ENCODE results near the gene OR52N1. TPM values are rescaled to one million over a fixed set of nuclear protein-coding genes. Genes with fewer than 3 reads are reported as not detected.

OR52N1 gene
- total and polyA plus RNA-seq, 9 of the 15 experiments (the other 6 are each of a cell fraction or from before 2014, with no cell fraction given) = not detected

GRCh38 chr11:5837695-5838094 is 46.6 kb upstream of the OR52N1 start (continued):
- no peak for TF ChIP-seq ELF4 (CRISPR knock-in tag; IDR thresholded peaks at IDR 0.05)
- TF ChIP-seq U2AF1 (optimal IDR thresholded peaks at IDR 0.05; ENCODE audit: low read depth, low read length) = no peak
- TF ChIP-seq KLF10 (CRISPR knock-in tag; IDR thresholded peaks at IDR 0.05) = no peak

GRCh38 chr11:5833446-5833845 is 42.4 kb upstream of the OR52N1 start:
- 0 out of 5 replicates have a peak, but pooled peaks cover 0 to 4% of the 10 kb centered on the region in 2 experiments for H3K27me3 ChIP-seq (ENCODE audit: control insufficient read depth in 2 of 2, insufficient read depth in 2 of 2, low read length in 2 of 2)
- POLR2A ChIA-PET = no interaction called here
- in situ Hi-C loops (cut with MboI) = no loop called here

More at GRCh38 chr11:5833446-5833845, 42.4 kb upstream of the OR52N1 start:
- WGBS (ENCODE audit: insufficient coverage, low coverage, missing lambda C conversion rate) = 6% methylated on average over 2 of the region's 2 CpGs
- Histone ChIP-seq H3K4me2 (ENCODE audit: insufficient read depth, low read length) (no peak overlapping the region), H3K27ac (ENCODE audit: extremely low read depth, low read depth, low read length) (no peak overlapping the region), H3K79me2 (ENCODE audit: control insufficient read depth, insufficient read depth, low read length) (no peaks in the 10 kb centered on the region), H3K9me3 (replicated peaks; ENCODE audit: control insufficient read depth, insufficient read depth, low read depth, low read length) (no peaks in the 10 kb centered on the region), H3K36me3 (ENCODE audit: control insufficient read depth, insufficient read depth, low read length) (no peaks in the 10 kb centered on the region), H4K20me1 (replicated peaks; ENCODE audit: control insufficient read depth, insufficient read depth, low read length) (no peaks in the 10 kb centered on the region), H3K9ac (ENCODE audit: insufficient read depth in 1 of 2, low read depth in 2 of 2, low read length in 2 of 2) (no peak overlapping the region), H3K4me3 (no peak overlapping the region), H3K9me1 (ENCODE audit: control insufficient read depth, insufficient read depth, low read length) (no peaks in the 10 kb centered on the region), H3K4me1 (replicated peaks in 1 of 2; ENCODE audit: control insufficient read depth in 2 of 2, insufficient read depth in 2 of 2, low read length in 2 of 2) (no peaks in the 10 kb centered on the region), H2AFZ (ENCODE audit: low read depth, low read length) (no peak overlapping the region)
- DNase-seq (ENCODE audit: extremely low read depth in 1 of 4, low spot score in 3 of 4) = no peak
- intact Hi-C loops (cut with micrococcal nuclease) = no loop called here
- BruUV-seq (replicated peaks) = no TSS peak
- ATAC-seq = no peak
- CTCF ChIA-PET (ENCODE audit: low intra/inter-chr PET ratio) = no interaction called here
- TF ChIP-seq FOXP4 (CRISPR knock-in tag; IDR thresholded peaks at IDR 0.05; ENCODE audit: borderline replicate concordance) (no peak), STAT5A (IDR thresholded peaks at IDR 0.05; ENCODE audit: borderline replicate concordance, low read length) (no peak), ZFP1 (CRISPR knock-in tag; IDR thresholded peaks at IDR 0.05) (no peak), ZNF184 (CRISPR knock-in tag; IDR thresholded peaks at IDR 0.05) (no peak), SREBF1 (IDR thresholded peaks at IDR 0.05; ENCODE audit: borderline replicate concordance, low read depth, low read length) (no peak), NEUROD1 (IDR thresholded peaks at IDR 0.05; ENCODE audit: borderline replicate concordance, low read depth, low read length, partially characterized antibody) (no peak), TFE3 (CRISPR knock-in tag; IDR thresholded peaks at IDR 0.05) (no peak), SAFB2 (IDR thresholded peaks at IDR 0.05; ENCODE audit: borderline replicate concordance, low read depth, low read length, severe bottlenecking) (no peak), ZSCAN32 (CRISPR knock-in tag; IDR thresholded peaks at IDR 0.05) (no peak), E2F6 (IDR thresholded peaks at IDR 0.05; ENCODE audit: borderline replicate concordance in 1 of 2, extremely low read depth in 1 of 2, insufficient read depth in 1 of 2, insufficient read length in 1 of 2, low read depth in 1 of 2, low read length in 1 of 2, poor library complexity in 1 of 2, severe bottlenecking in 1 of 2) (no peak), ZBTB9 (CRISPR knock-in tag; IDR thresholded peaks at IDR 0.05) (no peak), ARHGAP35 (IDR thresholded peaks at IDR 0.05; ENCODE audit: partially characterized antibody) (no peak)
- FAIRE-seq = no peak
